Loucy (cell line): ENCODE data around the gene PAX7.

Experiments
- CTCF ChIP-seq: fragments of 200-600 bp; sonication (generic); conservative IDR thresholded peaks from 2 replicates; pipeline ENCODE4 v1.5.1; 2014; ENCODE audit warnings: mild to moderate bottlenecking, antibody characterized with exemption, low read length
- EZH2phosphoT487 ChIP-seq: fragments of 200-600 bp; IDR thresholded peaks from 2 replicates; pipeline ENCODE4 v1.6.1; 2018; ENCODE audit warnings: antibody characterized with exemption, mild to moderate bottlenecking, moderate library complexity, borderline replicate concordance

GRCh38 chr1:18712252-18712600 is 81.6 kb downstream of the PAX7 start:
- no peak for TF ChIP-seq EZH2phosphoT487
- TF ChIP-seq CTCF: no peak
